ENCODE data around the gene MARVELD3. TPM values are rescaled to one million over a fixed set of nuclear protein-coding genes. Genes with fewer than 3 reads are reported as not detected.

Gene MARVELD3
- polyA plus RNA-seq, 1 of the 3 experiments (the other 2 are of a cell fraction), result not detected

DNA sequence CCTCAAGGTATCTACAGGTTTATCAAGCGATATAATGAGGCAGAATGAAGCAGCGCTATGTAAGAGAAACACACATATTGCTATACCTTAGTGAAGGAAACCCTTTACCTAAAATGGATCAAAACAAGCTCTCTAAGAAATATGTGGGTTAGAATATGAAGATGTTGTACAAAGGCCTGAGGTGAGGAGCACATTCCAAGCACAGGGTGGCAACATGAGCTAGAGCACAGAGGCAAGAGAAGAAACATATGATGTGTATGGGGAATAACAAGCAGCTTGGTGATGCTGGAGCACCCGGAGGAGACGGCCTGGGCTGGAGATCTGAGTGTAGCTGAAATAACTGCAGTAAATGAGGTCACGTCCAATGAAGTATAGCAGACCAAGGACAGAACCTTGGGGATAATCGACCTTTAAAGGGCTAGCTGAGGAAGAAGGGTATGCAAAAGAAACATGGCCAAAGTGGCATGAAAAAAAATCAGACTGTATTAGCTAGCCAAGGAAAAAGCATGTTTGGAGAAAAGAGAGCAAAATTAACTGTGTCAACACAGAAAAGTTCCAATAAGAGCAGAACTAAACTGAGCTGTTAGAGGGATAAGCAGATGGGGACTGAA lies 44.0 kb downstream of the MARVELD3 start (continued):
- no peak for TF ChIP-seq TEAD4 (IDR thresholded peaks at IDR 0.05; ENCODE audit: borderline replicate concordance, insufficient read depth)
- no peak for TF ChIP-seq NRF1 (IDR thresholded peaks at IDR 0.05; ENCODE audit: low read depth, low read length)
- TF ChIP-seq RCOR1 (IDR thresholded peaks at IDR 0.05; ENCODE audit: low read length), result no peak
- TF ChIP-seq CHD2 (IDR thresholded peaks at IDR 0.05; ENCODE audit: low read length, partially characterized antibody), result no peak
- no peak for TF ChIP-seq EZH2phosphoT487 (IDR thresholded peaks at IDR 0.05; ENCODE audit: borderline replicate concordance, low read depth)
- no peak for TF ChIP-seq ELF1 (IDR thresholded peaks at IDR 0.05)
- TF ChIP-seq MAX (IDR thresholded peaks at IDR 0.05; ENCODE audit: low read depth), result no peak
- TF ChIP-seq MXI1 (IDR thresholded peaks at IDR 0.05; ENCODE audit: low read depth, low read length), result no peak

GRCh38 chr16:71670537-71670936 lies 44.6 kb downstream of the MARVELD3 start:
- ChIA-PET CTCF (interaction anchor here (0.8 kb wide), 1 partner anchor 30 kb away, joined by 4 read pairs; no protein-coding TSS in a partner anchor), POLR2A (no interaction called here)
- Histone ChIP-seq H3K4me3 (ENCODE audit: low read depth in 2 of 2, low read length in 1 of 2) (no peak overlapping the region), H3K36me3 (replicated peaks in 1 of 2; ENCODE audit: control insufficient read depth in 1 of 2, insufficient read depth in 2 of 2, low read length in 1 of 2) (peaks cover 43 to 59% of the 10 kb centered on the region in 2 experiments), H3K27ac (ENCODE audit: low read depth in 2 of 2, low read length in 1 of 2) (no peak overlapping the region), H3K9ac (no peak overlapping the region), H3K9me3 (no peaks in the 10 kb centered on the region), H3F3A (replicated peaks; ENCODE audit: insufficient read depth) (no peaks in the 10 kb centered on the region), H3K4me2 (no peak overlapping the region), H3K79me2 (ENCODE audit: insufficient read depth) (no peaks in the 10 kb centered on the region), H3K27me3 (ENCODE audit: insufficient read depth) (no peaks in the 10 kb centered on the region), H3K4me1 (ENCODE audit: control insufficient read depth in 1 of 2, insufficient read depth in 2 of 2, low read depth in 1 of 2, low read length in 1 of 2) (no peaks in the 10 kb centered on the region), H4K20me1 (ENCODE audit: insufficient read depth) (no peaks in the 10 kb centered on the region), H2AFZ (ENCODE audit: low read depth) (no peak overlapping the region), H3K9me2 (no peaks in the 10 kb centered on the region)
- DNase-seq, result no peak
- 85% methylated on average over 4 of the region's 4 CpGs for WGBS (ENCODE audit: low lambda C conversion rate)
- no peak for TF ChIP-seq YY1 (IDR thresholded peaks at IDR 0.05; ENCODE audit: low read depth)
- TF ChIP-seq, protein P1, sequence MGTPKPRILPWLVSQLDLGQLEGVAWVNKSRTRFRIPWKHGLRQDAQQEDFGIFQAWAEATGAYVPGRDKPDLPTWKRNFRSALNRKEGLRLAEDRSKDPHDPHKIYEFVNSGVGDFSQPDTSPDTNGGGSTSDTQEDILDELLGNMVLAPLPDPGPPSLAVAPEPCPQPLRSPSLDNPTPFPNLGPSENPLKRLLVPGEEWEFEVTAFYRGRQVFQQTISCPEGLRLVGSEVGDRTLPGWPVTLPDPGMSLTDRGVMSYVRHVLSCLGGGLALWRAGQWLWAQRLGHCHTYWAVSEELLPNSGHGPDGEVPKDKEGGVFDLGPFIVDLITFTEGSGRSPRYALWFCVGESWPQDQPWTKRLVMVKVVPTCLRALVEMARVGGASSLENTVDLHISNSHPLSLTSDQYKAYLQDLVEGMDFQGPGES (IDR thresholded peaks at IDR 0.05; ENCODE audit: low read depth, low read length), result no peak
- no peak for TF ChIP-seq TAF1 (IDR thresholded peaks at IDR 0.05; ENCODE audit: borderline replicate concordance, low read depth, low read length)
- TF ChIP-seq TCF12 (IDR thresholded peaks at IDR 0.05), result no peak
- TF ChIP-seq FOXJ3 (CRISPR knock-in tag; IDR thresholded peaks at IDR 0.05), result no peak
- no peak for TF ChIP-seq CTCF (IDR thresholded peaks at IDR 0.05)
- no peak for TF ChIP-seq TEAD4 (IDR thresholded peaks at IDR 0.05; ENCODE audit: borderline replicate concordance, insufficient read depth)
- no peak for TF ChIP-seq RXRA (IDR thresholded peaks at IDR 0.05; ENCODE audit: borderline replicate concordance, low read depth)
- no peak for TF ChIP-seq MEF2A (IDR thresholded peaks at IDR 0.05; ENCODE audit: borderline replicate concordance, low read depth)
- TF ChIP-seq CHD2 (IDR thresholded peaks at IDR 0.05; ENCODE audit: low read length, partially characterized antibody), result no peak
- TF ChIP-seq FOSL2 (IDR thresholded peaks at IDR 0.05; ENCODE audit: borderline replicate concordance, low read depth), result no peak
- TF ChIP-seq POLR2AphosphoS5 (IDR thresholded peaks at IDR 0.05; ENCODE audit: low read depth, low read length), result no peak
- TF ChIP-seq, protein P2, sequence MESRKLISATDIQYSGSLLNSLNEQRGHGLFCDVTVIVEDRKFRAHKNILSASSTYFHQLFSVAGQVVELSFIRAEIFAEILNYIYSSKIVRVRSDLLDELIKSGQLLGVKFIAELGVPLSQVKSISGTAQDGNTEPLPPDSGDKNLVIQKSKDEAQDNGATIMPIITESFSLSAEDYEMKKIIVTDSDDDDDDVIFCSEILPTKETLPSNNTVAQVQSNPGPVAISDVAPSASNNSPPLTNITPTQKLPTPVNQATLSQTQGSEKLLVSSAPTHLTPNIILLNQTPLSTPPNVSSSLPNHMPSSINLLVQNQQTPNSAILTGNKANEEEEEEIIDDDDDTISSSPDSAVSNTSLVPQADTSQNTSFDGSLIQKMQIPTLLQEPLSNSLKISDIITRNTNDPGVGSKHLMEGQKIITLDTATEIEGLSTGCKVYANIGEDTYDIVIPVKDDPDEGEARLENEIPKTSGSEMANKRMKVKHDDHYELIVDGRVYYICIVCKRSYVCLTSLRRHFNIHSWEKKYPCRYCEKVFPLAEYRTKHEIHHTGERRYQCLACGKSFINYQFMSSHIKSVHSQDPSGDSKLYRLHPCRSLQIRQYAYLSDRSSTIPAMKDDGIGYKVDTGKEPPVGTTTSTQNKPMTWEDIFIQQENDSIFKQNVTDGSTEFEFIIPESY (IDR thresholded peaks at IDR 0.05; ENCODE audit: borderline replicate concordance, low read depth), result no peak
- no peak for TF ChIP-seq JUND (IDR thresholded peaks at IDR 0.05)
- TF ChIP-seq SIN3A (IDR thresholded peaks at IDR 0.05; ENCODE audit: borderline replicate concordance, low read depth, low read length), result no peak

Data from SK-N-SH (cell line).